ENCODE results near the gene SMYD1.

Gene SMYD1

DNA sequence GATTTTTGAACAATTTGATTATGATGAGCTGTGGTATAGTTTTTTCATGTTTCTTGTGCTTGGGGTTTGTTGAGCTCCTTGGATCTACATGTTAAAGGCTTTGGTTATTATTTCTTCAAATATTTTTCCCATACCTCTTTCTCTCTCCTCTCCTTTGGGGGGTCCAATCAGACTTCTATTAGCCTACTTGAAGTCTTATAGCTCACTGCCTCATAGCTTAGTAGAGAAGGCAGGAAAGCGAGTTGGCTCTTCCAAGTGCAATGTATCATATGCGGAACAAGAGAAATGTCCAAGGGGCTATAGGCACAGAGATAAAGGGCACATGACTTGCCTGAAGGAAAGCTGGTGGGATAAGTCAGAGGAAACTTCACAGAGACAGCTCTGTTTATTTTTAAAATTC is 74.3 kb downstream of the SMYD1 start:
- no peak for DNase-seq (ENCODE audit: low read depth, low spot score)

DNA sequence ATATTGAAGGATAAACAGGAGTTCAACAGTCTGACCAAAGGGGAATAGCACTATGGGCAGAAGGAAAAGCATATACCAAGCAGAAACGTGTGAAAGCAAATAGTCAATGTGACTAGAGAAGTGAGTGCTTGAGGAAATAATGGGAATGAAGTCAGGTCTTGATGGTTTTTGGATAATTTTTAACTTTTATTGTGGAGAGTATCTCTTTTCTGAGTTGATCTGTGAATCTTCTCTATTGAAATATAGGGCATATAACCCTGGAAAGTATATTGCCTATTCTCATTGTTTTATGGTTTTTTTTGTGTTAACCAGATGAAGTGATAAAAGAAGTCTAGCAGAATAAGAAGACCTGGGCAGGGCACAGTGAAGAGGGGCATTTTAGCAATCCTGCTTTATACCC is 76.6 kb downstream of the SMYD1 start:
- DNase-seq (ENCODE audit: low read depth, low spot score): no peak

DNA sequence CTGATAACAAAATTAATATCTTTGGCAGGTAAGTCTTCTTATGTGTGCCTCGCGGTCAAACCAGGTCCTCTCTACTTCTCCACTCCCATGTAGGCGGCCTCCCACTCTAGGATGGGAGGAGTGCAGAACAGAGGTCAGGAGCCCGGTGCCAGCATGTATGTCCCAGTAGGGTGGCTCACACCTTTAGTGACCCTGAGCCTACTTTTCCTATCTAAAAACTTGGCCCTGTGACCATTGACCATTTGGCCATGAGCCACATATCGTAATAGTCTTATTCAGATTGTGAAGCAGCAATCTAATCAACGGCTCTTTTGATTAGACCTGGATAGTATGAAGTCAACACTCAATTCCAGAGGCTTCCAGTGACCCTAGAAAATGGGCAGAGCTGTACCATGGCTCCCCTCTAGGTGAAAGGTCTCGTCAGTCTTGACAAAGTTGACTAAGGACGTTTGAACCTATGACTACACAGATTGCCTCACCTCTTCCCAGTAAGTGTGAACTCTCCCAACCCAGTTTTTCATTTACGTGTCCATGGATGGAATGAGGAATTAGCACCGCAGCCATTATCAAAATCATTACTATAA is 77.4 kb downstream of the SMYD1 start:
- no peak for DNase-seq (ENCODE audit: low read depth, low spot score)

DNA sequence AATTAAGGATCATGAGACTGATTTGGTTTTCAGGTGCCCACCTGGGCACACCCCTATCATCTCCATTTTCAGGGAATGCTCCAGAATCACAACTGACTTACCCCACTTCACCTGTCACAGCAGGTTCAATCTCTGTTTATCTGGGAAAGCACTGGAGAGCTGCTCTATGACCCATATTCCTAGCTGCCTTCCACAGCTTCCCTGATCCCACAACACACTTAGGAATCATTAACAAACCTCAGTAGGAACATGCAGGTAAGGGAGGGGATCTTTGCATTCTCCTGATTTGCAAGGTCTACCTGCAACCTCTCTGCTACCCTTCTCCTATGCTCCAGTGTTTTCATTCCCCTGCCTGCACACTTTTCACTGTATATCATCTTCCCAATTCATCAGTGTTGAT is 79.0 kb downstream of the SMYD1 start:
- DNase-seq (ENCODE audit: low read depth, low spot score): no peak

DNA sequence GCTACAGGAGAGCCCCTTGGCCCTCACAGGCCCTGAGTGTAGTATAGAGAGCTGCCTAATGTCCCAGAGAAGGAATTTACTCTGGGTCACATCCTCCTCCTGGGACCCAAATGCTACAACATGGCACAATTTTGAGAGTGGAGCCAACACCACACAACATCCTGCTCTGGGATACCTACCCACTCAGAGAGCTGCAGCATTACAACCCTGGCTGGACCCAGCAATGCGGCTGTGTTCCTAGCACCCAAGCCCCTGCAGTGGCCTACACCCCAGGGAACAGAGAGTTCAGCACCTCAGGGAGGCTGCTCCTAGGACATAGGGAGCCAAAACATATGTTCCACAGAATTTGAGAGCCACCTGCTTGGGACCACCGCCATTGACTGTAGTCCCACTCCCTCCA is 79.5 kb downstream of the SMYD1 start:
- DNase-seq (ENCODE audit: low read depth, low spot score): no peak

DNA sequence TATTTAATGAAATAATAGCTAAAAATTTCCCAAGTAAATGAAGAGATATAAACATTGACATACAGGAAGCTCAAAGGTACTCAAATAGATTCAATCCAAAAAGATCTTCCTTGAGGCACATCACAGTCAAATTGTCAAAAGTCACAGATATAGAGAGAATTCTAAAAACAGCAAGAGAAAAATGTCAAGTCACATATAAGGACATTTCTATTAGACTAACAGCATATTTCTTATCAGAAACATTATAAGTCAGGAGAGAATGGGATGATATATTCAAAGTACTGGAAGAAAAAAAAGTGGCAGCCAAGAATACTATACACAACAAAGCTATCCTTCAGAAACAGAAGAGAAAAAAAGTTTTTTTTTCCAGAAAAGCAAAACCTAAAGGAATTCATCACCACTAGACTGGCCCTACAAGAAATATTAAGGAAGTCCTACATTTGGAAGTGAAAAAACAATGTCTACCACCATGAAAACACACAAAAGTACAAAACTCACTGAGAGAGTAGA is 81.4 kb downstream of the SMYD1 start:
- no peak for DNase-seq (ENCODE audit: low read depth, low spot score)

DNA sequence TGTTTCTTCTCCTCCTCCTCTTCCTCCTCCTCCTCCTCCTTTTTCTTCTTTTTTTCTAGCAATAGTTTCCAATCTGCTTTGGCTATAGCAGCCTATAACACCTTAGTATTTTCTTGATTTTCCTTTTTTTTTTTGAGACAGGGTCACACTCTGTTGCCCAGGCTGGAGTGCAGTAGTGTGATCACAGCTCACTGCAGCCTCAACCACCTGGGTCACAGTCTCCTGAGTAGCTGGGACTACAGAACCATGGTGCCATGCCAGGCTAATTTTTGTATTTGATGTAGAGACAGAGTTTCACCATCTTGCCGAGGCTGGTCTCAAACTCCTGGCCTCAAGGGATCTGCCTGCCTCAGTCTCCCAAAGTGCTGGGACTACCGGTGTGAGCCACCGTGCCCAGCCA is 91.9 kb downstream of the SMYD1 start:
- DNase-seq (ENCODE audit: low read depth, low spot score): no peak

DNA sequence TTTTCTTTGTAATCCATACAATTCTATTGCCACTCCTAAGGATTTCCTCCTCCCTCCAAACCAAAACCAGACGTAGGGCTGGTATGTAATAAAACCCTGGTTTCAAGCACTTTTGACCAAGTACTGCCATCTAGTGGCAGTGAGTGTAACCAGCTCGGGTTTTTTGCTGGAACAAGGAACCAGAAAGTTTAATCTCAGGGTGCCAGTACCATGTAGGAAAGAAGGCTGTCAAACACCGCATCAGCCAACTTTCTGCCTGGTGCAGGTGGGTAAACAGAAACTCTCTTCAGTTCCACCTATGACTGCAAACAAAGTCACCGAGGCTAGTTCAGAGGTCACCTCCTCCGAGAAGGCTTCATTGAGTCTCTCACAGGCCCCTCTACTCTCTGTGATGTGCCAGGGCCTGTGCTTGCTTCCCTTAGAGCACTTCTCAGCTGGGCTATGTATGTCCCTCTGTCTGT is 92.4 kb downstream of the SMYD1 start:
- DNase-seq (ENCODE audit: low read depth, low spot score): peak; percentile 27

GRCh38 chr2:88160517-88160916 is 92.9 kb downstream of the SMYD1 start:
- no peak for DNase-seq (ENCODE audit: low read depth, low spot score)

GRCh38 chr2:88161446-88162244 is 94.0 kb downstream of the SMYD1 start:
- DNase-seq (ENCODE audit: low read depth, low spot score): no peak
